GM12801 (cell line): Measurements from ENCODE around the gene NFYC.

ENCODE experiments used
- TF ChIP-seq, protein P1 (sequence below): IDR thresholded peaks from one replicate; pipeline ENCODE4 v1.5.1; 2011; ENCODE audit warnings: control low read depth; ENCODE audit not compliant: insufficient read length; ENCODE audit errors: extremely low read depth

The NFYC gene

DNA sequence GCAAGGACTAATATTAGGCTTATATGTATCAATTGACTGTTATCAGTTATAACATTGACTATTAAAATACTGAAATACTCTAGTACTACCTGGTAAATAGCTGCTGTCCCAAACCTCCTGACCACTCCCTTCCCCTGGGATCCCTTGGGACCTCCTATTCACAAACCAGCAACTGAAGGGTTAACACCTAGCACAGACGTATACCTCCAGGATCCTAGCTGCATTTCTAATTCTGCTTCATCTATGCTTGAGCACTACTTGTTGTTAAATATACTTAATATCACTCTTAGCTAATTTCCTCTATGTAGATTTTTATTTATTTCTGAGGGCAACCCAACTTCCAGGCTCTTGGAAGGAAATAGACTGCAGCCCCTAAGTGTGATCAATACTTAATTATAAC, 1.8 kb upstream of the NFYC start:
- TF ChIP-seq, protein P1, sequence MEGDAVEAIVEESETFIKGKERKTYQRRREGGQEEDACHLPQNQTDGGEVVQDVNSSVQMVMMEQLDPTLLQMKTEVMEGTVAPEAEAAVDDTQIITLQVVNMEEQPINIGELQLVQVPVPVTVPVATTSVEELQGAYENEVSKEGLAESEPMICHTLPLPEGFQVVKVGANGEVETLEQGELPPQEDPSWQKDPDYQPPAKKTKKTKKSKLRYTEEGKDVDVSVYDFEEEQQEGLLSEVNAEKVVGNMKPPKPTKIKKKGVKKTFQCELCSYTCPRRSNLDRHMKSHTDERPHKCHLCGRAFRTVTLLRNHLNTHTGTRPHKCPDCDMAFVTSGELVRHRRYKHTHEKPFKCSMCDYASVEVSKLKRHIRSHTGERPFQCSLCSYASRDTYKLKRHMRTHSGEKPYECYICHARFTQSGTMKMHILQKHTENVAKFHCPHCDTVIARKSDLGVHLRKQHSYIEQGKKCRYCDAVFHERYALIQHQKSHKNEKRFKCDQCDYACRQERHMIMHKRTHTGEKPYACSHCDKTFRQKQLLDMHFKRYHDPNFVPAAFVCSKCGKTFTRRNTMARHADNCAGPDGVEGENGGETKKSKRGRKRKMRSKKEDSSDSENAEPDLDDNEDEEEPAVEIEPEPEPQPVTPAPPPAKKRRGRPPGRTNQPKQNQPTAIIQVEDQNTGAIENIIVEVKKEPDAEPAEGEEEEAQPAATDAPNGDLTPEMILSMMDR, result no peak

DNA sequence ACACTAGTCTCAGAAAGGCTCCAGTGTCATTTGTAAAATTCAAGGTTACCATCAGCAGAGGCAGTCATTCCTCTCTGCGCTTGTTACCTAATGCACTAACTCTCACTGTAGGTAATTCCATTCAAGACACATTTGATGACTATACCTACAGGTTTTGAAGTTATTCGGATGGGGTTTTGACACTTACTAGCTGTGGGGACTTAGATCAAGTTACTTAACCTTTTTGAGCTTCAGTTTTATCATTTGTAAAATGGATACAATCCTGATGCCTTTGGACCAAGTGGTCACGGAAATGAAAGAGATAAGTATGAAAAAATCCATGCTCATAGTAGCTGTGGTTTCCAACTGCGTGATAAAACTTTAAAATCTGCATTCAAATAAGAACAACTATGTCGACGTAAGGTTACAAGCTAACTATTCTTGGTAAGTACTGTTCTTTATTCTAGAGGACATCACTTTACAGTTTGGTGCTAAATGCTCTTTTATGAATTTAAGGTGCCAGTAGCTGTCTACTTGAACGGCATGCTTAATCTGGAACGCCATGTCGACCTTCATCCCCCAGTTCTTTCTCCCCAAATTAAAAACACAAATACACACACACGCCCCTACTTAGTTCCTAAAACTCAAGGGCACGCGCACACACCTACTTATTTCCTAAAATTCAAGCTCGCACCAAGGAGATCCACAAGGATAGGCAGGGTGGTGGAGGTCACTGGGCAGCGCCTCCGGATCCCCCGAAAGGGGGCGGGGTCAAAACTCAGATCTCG, 550 bp upstream of the NFYC start:
- TF ChIP-seq, protein P1, result no peak

DNA sequence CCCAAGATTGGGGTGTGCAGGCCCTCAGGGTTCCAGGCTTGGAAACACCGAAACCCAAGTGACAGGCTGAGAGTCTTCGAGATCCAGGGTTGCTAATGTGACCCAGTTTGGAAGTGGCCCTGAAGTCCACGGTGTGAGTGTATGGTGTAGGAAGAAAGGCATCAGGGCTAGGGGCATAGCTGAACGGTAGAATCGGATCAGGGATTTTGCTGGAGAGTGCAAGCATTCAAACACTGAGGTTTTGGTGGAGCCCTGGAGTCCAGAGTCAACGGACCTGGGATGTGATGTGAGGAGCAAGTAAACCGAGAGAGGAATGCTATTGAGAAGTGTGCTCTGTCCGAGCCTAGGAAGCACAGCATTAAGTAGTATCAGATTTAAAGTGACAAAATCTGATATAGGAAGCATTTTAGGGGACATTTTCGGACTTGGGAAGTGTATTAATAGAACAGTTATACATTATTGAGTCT, 958 bp downstream of the NFYC start:
- TF ChIP-seq, protein P1, result no peak

DNA sequence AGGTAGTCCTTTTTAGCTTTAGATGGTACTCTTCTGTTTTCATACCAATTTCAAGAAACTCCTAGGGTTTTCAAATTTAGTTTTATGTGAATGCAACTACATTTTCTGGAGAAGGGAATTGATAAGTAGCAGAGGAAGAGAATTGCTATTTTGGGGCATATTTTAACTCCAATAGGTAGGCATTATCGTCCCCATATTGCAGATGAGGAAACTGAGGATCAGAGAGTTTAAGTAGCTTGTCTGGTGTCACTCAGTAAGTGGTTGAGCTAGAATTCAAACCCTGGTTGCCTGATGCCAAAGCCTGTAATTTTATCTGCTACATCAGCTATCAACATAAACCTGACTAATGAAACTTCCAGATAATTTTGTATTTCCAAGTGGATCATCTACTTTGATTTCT, 1.9 kb downstream of the NFYC start:
- TF ChIP-seq, protein P1, result no peak

DNA sequence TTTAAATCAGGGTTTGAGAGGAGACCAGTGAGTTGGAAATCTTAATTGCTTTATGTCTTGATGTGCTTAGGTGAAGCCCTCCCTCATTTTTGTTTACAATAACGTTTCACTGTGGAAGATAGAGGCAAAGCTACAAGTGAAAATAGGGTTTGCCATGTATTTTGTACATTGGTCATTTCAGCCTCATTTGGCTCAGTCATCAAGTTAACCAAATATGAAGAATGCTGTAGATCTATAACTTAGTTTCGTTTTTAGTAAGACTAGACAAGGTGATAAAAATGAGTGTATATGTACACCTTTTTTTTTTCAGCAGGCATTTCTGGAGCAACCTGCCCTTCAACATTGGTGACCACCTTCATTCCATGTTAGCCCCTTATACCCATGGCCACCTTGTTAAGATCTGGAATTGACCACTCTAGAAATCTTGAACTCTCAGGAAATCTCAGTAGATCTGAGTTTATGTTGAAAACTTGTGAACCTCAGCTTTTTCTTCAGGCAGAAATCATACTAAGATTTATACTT, 2.9 kb downstream of the NFYC start:
- TF ChIP-seq, protein P1, result no peak

DNA sequence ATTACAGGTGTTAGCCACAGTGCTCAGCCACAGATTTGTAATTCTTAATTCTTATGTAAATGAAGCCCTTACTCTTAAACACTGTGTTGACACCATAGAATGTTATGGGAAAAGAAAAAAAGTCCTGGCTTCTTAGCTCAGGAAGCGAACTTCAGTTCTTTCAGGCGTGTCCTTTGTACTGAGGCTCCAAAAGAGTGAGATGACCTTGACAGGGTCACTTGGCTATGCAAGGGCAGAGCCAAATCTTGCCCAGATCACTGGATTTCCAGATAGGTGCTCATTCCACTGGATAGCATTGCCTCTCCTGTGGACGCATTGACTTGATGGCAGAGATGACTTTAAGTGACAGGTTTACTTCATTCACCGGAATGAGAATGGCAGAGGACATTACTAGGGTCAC, 4.8 kb downstream of the NFYC start:
- TF ChIP-seq, protein P1, result no peak

DNA sequence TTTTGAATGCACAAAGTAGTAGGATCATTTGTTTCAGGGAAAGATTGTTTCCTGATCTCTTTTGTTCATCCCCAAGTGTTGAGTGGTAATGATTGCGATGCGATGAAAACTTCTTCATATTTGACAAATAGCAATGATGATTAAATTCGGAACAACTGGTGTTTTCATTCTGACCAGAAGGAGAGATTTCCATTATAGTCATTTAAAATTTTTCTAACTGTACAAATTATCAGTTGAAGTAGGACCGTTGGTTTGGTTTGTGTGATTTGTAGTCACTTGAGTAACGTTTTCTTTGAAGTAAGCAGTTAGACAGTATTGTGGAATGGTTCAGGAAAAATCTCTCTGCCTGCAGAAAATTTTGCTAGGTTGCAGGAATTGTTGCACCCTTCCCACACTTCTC, 5.9 kb downstream of the NFYC start:
- TF ChIP-seq, protein P1, result no peak
